ENCODE measurements around the gene MANBA. TPM values are rescaled to one million over a fixed set of nuclear protein-coding genes. Genes with fewer than 3 reads are reported as not detected.

MANBA gene
- total RNA-seq, 2 donors from 2014 or later: 16.3 to 21.8 TPM

DNA sequence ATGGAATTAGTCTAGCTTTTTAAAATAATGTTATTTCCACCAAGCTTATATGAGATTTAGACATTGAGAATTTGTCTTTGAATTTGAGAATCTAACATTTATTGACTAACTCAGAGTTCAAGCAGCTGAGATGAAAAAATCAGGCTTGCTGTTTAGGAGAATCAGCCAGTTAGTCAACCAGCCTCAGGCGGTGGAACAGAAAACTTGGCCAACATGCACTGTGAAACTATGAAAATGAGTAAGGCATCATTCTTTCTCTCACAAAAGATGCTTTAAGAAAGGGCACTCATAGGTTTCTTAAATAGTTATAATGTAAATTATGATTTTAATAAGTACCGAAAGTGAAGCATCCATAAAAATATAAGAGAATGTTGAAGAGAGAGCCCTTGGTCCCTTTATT, 175.4 kb downstream of the MANBA start:
- Histone ChIP-seq H3K4me1 (no peaks in the 10 kb centered on the region), H3K4me3 (no peak overlapping the region), H3K36me3 (no peaks in the 10 kb centered on the region), H3K27ac (no peak overlapping the region), H3K9me3 (no peaks in the 10 kb centered on the region), H3K9ac (ENCODE audit: low read depth in 2 of 2, low read length in 2 of 2) (no peak overlapping the region), H3K27me3 (no peaks in the 10 kb centered on the region)
- intact Hi-C loops (cut with DNase I): no loop called here
- no peak for DNase-seq
- TF ChIP-seq, protein P1, sequence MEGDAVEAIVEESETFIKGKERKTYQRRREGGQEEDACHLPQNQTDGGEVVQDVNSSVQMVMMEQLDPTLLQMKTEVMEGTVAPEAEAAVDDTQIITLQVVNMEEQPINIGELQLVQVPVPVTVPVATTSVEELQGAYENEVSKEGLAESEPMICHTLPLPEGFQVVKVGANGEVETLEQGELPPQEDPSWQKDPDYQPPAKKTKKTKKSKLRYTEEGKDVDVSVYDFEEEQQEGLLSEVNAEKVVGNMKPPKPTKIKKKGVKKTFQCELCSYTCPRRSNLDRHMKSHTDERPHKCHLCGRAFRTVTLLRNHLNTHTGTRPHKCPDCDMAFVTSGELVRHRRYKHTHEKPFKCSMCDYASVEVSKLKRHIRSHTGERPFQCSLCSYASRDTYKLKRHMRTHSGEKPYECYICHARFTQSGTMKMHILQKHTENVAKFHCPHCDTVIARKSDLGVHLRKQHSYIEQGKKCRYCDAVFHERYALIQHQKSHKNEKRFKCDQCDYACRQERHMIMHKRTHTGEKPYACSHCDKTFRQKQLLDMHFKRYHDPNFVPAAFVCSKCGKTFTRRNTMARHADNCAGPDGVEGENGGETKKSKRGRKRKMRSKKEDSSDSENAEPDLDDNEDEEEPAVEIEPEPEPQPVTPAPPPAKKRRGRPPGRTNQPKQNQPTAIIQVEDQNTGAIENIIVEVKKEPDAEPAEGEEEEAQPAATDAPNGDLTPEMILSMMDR (IDR thresholded peaks at IDR 0.05): no peak

DNA sequence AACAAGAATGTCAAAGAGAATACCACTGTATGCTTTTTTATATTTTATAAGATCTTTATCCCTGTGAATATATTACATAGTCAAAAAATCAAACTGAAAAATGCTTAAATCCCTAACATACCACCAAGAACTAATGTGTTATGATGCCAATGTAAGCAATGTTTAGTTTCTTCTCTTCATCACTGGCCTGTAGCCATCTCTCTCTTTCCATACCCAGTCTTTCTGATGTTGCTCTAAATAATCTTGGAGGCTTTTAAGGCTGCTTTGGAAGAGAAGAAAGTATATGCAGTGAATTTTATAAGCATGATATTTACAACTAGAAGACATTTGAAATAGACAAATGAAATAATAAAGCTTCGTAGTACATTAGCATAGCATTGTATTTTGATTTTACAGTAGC, 176.7 kb downstream of the MANBA start:
- TF ChIP-seq, protein P1 (IDR thresholded peaks at IDR 0.05): no peak
- Histone ChIP-seq H3K4me1 (no peaks in the 10 kb centered on the region), H3K4me3 (no peak overlapping the region), H3K9me3 (no peaks in the 10 kb centered on the region), H3K9ac (ENCODE audit: low read depth in 2 of 2, low read length in 2 of 2) (no peak overlapping the region), H3K27ac (no peak overlapping the region), H3K27me3 (no peaks in the 10 kb centered on the region), H3K36me3 (no peaks in the 10 kb centered on the region)
- DNase-seq: no peak
- intact Hi-C loops (cut with DNase I): no loop called here

Other genes with a start within 250 kb of the MANBA start
- 100 to 1,000 TPM; 290 to 346 TPM for gene UBE2D3, start 66.6 kb upstream of the MANBA start, total RNA-seq
- 10 to 100 TPM; 30.7 to 41.5 TPM for gene CISD2, start 108.0 kb upstream of the MANBA start, total RNA-seq

All from colonic mucosa (tissue), 4 donors.